Testis (tissue), 3 donors: Measurements from ENCODE around the gene MYO18B. TPM values are rescaled to one million over a fixed set of nuclear protein-coding genes. Genes with fewer than 3 reads are reported as not detected.

Experiments
- DNase-seq: peaks from one replicate; pipeline ENCODE4 v3.0.0-alpha.2; 2019
- H3K27ac ChIP-seq, 2 donors: fragments of 200-600 bp; sonication (generic); one replicate each; pipeline ENCODE4 v1.5.1; 2019
- H3K27me3 ChIP-seq: fragments of 200-600 bp; sonication (generic); one replicate; pipeline ENCODE4 v1.5.1; 2019
- H3K36me3 ChIP-seq: fragments of 200-600 bp; sonication (generic); one replicate; pipeline ENCODE4 v1.5.1; 2017; ENCODE audit warnings: low read depth; ENCODE audit errors: missing control alignments
- H3K4me1 ChIP-seq: fragments of 200-600 bp; sonication (generic); one replicate; pipeline ENCODE4 v1.5.1; 2019
- H3K4me3 ChIP-seq, 2 donors: fragments of 200-600 bp; sonication (generic); one replicate each; pipeline ENCODE4 v1.5.1; 2017 to 2019
- H3K9me3 ChIP-seq: fragments of 200-600 bp; sonication (generic); one replicate; pipeline ENCODE4 v1.5.1; 2017
- POLR2A ChIP-seq: fragments of 450-650 bp; IDR thresholded peaks from one replicate; pipeline ENCODE4 v1.6.1; 2017; ENCODE audit warnings: antibody characterized with exemption, mild to moderate bottlenecking, moderate library complexity
- WGBS, 2 donors: methylation state at CpG; one replicate each; pipeline ENCODE4 v1.1.5; 2018; 5-methylcytosine and 5-hydroxymethylcytosine counted together
- intact Hi-C: fragments of 100-400 bp; cut with DNase I; formaldehyde crosslinking; loops from one replicate; pipeline ENCODE4 v1.15.1; 2023; ENCODE audit warnings: low total_unique reads
- polyA plus RNA-seq: library from polyadenylated mRNA; stranded (reverse); fragments of 350-450 nt; fragmentation: Illumina TruSeq; extraction: RNeasy Lipid Tissue Mini Kit (QIAGEN cat#74804); gene quantifications from one replicate; pipeline ENCODE4 v1.2.3, GENCODE V29; 2014; ENCODE audit warnings: low read depth, low replicate concordance; ENCODE audit not compliant: insufficient read depth
- total RNA-seq, 2 donors: library from RNA; depleted of rRNA; stranded (reverse); fragments of >200 nt; gene quantifications; one replicate each; pipeline ENCODE4 v1.2.3, GENCODE V29; 2016
- TF ChIP-seq, protein P1 (sequence below), 3 experiments: fragments of 450-650 bp in 2 of 3; fragments of 200-600 bp in 1 of 3; sonication (generic) in 1 of 3; IDR thresholded peaks; one replicate each; pipeline ENCODE4 v1.5.1; 2016 to 2019; ENCODE audit warnings: antibody characterized with exemption in 3 of 3, mild to moderate bottlenecking in 2 of 3, moderate library complexity in 1 of 3

MYO18B gene
- total and polyA plus RNA-seq, 3 donors from 2014 or later = 23.6 to 40.3 (median 28.6) TPM

DNA sequence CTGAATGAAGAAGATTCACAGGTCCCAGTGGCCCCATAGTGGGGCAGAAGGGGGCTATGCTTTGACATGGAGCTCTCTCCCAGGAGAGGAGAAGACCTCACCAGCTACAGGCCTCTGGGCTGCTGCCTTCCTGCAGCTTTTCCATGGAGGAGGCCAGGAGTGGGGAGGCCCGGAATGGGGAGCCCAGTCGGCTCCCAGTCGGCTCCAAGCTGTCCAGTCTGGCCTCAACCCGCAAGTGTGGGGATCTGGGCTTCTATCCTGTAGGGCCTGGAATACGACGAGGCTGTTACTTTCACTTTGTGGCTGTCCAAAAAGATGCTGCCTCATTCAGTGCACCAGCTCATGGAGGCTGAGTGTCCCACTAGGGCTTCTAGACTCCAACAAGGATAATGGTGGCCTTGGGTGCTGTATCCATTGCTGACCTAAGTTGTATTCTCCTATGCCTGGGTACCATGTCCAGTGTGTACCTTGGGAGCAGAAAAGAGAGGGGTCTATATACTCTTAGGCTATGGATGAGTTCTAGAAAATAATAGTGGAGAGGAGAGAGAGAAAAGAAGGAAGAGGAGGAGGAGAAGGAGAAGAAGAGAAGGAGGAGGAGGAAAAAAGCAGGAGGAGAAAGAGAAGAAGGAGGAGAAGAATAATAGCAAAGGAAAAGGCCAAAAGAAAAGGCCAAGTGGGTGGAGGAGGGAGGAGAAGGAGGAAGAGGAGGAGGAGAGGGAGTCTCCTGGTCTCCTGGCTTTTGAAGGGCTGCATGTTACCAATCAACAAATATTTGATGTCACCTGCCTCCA, 1.1 kb downstream of the MYO18B start:
- TF ChIP-seq, protein P1, sequence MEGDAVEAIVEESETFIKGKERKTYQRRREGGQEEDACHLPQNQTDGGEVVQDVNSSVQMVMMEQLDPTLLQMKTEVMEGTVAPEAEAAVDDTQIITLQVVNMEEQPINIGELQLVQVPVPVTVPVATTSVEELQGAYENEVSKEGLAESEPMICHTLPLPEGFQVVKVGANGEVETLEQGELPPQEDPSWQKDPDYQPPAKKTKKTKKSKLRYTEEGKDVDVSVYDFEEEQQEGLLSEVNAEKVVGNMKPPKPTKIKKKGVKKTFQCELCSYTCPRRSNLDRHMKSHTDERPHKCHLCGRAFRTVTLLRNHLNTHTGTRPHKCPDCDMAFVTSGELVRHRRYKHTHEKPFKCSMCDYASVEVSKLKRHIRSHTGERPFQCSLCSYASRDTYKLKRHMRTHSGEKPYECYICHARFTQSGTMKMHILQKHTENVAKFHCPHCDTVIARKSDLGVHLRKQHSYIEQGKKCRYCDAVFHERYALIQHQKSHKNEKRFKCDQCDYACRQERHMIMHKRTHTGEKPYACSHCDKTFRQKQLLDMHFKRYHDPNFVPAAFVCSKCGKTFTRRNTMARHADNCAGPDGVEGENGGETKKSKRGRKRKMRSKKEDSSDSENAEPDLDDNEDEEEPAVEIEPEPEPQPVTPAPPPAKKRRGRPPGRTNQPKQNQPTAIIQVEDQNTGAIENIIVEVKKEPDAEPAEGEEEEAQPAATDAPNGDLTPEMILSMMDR (IDR thresholded peaks at IDR 0.05) = no peak
- TF ChIP-seq POLR2A = no peak

DNA sequence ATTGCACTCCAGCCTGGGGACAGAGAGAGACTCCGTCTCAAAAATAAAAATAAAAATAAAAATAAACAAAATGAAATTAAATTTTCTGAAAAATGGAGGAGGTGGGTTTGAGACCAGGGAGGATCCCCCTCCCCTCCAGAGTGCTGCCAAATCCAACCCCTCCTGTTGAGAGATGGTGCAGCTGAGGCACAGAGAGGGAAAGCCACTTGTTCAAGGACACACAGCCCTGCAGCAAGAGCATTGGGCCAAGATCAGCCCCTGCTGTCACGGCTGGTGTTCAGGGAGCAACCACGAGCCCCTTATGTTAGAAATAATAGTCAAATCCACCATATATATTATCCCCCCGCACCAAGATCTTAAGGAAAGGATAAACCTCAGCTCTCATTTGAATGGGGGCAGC, 2.7 kb downstream of the MYO18B start:
- 90% methylated on average over 4 of the region's 4 CpGs for WGBS, 2 donors
- Histone ChIP-seq H3K4me3 (no peak overlapping the region), H3K4me1 (no peaks in the 10 kb centered on the region), H3K27me3 (no peaks in the 10 kb centered on the region), H3K27ac (no peak overlapping the region), H3K9me3 (no peaks in the 10 kb centered on the region), H3K36me3 (no peaks in the 10 kb centered on the region)
- TF ChIP-seq, protein P1 (IDR thresholded peaks at IDR 0.05) = no peak
- no peak for TF ChIP-seq POLR2A
- intact Hi-C loops = no loop called here
- DNase-seq = no peak

More for the DNA sequence above, 1.1 kb downstream of the MYO18B start:
- Histone ChIP-seq H3K4me1 (no peaks in the 10 kb centered on the region), H3K4me3 (no peak overlapping the region), H3K9me3 (no peaks in the 10 kb centered on the region), H3K36me3 (no peaks in the 10 kb centered on the region), H3K27me3 (no peaks in the 10 kb centered on the region), H3K27ac (no peak overlapping the region)
- intact Hi-C loops = no loop called here
- no peak for DNase-seq
- 72 to 80% methylated on average over 6 of the region's 6 CpGs for WGBS, 2 donors

DNA sequence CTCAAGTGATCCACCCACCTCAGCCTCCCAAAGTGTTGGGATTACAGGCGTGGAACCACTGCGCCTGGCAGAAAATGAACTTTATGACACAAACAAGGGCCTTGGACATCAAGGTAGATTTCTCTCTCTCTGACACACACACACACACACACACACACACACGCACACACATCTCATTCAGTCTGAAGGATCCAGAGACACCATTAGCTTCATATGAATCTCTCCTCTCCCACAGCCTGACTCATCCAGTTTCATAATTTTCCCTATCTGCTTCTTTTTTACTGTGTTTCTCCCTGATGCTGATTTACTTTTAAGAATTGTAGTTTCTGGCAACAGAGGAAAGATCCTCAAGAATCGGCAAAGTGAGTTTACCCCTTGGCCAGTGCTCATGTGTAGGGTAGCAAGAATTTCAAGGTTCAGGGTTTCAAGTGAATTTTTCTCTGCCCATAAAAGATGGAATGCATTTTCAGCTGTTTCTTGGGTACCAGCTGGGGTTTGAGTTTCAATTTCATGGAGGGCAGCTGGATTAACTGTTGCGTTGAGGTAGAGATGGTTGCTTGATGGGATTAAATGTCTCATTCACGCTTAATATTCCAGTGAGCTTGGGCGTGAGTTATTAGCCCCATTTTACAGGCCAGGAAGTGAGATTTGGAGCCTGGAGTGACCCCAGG, 3.5 kb downstream of the MYO18B start:
- Histone ChIP-seq H3K27me3 (no peaks in the 10 kb centered on the region), H3K27ac (no peak overlapping the region), H3K36me3 (no peaks in the 10 kb centered on the region), H3K4me3 (no peak overlapping the region), H3K4me1 (no peaks in the 10 kb centered on the region), H3K9me3 (no peaks in the 10 kb centered on the region)
- TF ChIP-seq POLR2A = no peak
- TF ChIP-seq, protein P1 (IDR thresholded peaks at IDR 0.05) = no peak
- intact Hi-C loops = no loop called here
- WGBS, 2 donors = 71 to 90% methylated on average over 7 of the region's 7 CpGs
- DNase-seq = no peak

DNA sequence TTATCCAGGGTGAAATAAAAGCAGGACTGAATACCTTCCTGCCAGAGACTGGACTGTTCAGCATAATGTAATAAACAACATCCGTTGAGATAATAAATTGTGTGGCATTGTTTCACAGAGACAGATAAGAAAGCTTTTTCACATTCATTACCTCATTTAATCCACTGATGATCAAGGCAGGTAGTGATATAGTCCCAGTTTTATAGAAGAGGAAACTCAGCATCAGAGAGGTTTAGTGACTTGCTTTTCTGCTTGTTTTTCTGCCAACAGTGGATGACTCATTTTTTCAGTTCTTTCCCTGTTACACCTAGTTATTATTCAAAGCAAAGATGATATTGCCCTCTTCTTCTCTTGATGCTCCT, 4.0 kb downstream of the MYO18B start:
- Histone ChIP-seq H3K4me1 (no peaks in the 10 kb centered on the region), H3K4me3 (no peak overlapping the region), H3K9me3 (no peaks in the 10 kb centered on the region), H3K27me3 (no peaks in the 10 kb centered on the region), H3K36me3 (no peaks in the 10 kb centered on the region), H3K27ac (no peak overlapping the region)
- TF ChIP-seq, protein P1 (IDR thresholded peaks at IDR 0.05) = no peak
- no peak for TF ChIP-seq POLR2A
- no peak for DNase-seq
- 0 to 64% methylated on average over 1 of the region's 1 CpG for WGBS, 2 donors
- intact Hi-C loops = no loop called here
